Left kidney (tissue), 2 donors: ENCODE measurements around the gene CERS3. TPM values are rescaled to one million over a fixed set of nuclear protein-coding genes. Genes with fewer than 3 reads are reported as not detected.

Experiments
- DNase-seq: peaks from one replicate; pipeline ENCODE4 v3.0.0-alpha.2; 2013
- polyA plus RNA-seq: library from polyadenylated mRNA; unstranded; fragments of 120-200 nt; gene quantifications from one replicate; pipeline ENCODE4 v1.2.1, GENCODE V29; 2013; ENCODE audit not compliant: insufficient read length

Gene CERS3
- polyA plus RNA-seq, 1 donor, result 0.08 TPM

- peak; percentile 12 for DNase-seq
These were observed 145.2 kb downstream of the CERS3 start for GRCh38 chr15:100383302-100384107.

- no peak for DNase-seq
These were observed 154.8 kb downstream of the CERS3 start for GRCh38 chr15:100373942-100374341.

GRCh38 chr15:100373120-100373896 lies 155.4 kb downstream of the CERS3 start:
- no peak for DNase-seq

- no peak for DNase-seq
These were observed 156.0 kb downstream of the CERS3 start for GRCh38 chr15:100372739-100373119.

DNA sequence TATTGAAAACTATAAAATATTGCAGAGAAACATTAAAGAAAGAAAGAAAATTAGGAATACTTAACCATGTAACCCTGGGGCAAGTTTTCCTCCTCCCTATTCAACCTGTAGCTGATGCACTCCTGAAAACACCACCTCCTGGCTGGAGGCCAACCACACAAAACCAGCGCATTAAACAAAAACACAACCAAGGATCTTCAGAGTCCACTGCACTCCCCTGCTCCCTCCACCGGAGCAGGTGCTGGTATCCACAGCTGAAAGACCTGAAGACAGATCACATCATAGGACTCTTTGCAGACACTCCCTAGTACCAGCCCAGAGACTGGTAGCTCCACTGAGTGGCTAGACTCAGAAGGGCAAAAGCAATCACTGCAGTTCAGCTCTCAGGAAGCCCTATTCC lies 173.4 kb downstream of the CERS3 start:
- DNase-seq, result no peak

GRCh38 chr15:100353449-100353848 lies 175.3 kb downstream of the CERS3 start:
- no peak for DNase-seq

GRCh38 chr15:100350434-100351226 lies 178.1 kb downstream of the CERS3 start:
- no peak for DNase-seq

Other genes starting within 250 kb of the CERS3 start
- gene ADAMTS17, start 187.0 kb downstream of the CERS3 start, polyA plus RNA-seq, result 2.3 TPM
- gene LINS1, start 73.2 kb upstream of the CERS3 start, polyA plus RNA-seq, result 28.3 TPM
- 16.9 TPM for gene ASB7, start 73.6 kb upstream of the CERS3 start, polyA plus RNA-seq